Neuronal stem cell (in vitro differentiated cells): ENCODE data around the gene RFX1.

Experiments
- DNase-seq: peaks from one replicate; pipeline ENCODE4 v3.0.0-alpha.2; 2013; ENCODE audit warnings: low spot score
- H2AFZ ChIP-seq: one replicate; pipeline ENCODE4 v1.6.1; 2013; ENCODE audit warnings: mild to moderate bottlenecking, low read length, inconsistent platforms
- H2AK5ac ChIP-seq: 2 replicates; pipeline ENCODE4 v1.6.1; 2013; ENCODE audit warnings: low read depth, mild to moderate bottlenecking, inconsistent platforms, low read length, moderate library complexity, mixed read lengths
- H2BK120ac ChIP-seq: 2 replicates; pipeline ENCODE4 v1.6.1; 2013; ENCODE audit warnings: low read depth, mild to moderate bottlenecking, inconsistent platforms, low read length, moderate library complexity, mixed read lengths
- H2BK12ac ChIP-seq: one replicate; pipeline ENCODE4 v1.6.1; 2013; ENCODE audit warnings: low read length, inconsistent platforms
- H2BK15ac ChIP-seq: 2 replicates; pipeline ENCODE4 v1.6.1; 2013; ENCODE audit warnings: mild to moderate bottlenecking, low read length, inconsistent platforms, mixed read lengths
- H2BK5ac ChIP-seq: one replicate; pipeline ENCODE4 v1.6.1; 2013; ENCODE audit warnings: inconsistent platforms, mild to moderate bottlenecking, low read length, moderate library complexity
- H3K14ac ChIP-seq: one replicate; pipeline ENCODE4 v1.6.1; 2013; ENCODE audit warnings: low read length, inconsistent platforms
- H3K18ac ChIP-seq: 2 replicates; pipeline ENCODE4 v1.6.1; 2013; ENCODE audit warnings: low read length, inconsistent platforms
- H3K23ac ChIP-seq: 2 replicates; pipeline ENCODE4 v1.6.1; 2013; ENCODE audit warnings: low read depth, mild to moderate bottlenecking, mixed read lengths, low read length, inconsistent platforms; ENCODE audit not compliant: poor library complexity
- H3K27ac ChIP-seq: replicated peaks from 3 replicates; pipeline ENCODE4 v1.5.1; 2013; ENCODE audit warnings: low read length, inconsistent platforms
- H3K27me3 ChIP-seq, 3 experiments: 2 replicates each; pipeline ENCODE4 v1.6.1; 2013; ENCODE audit warnings: low read length in 3 of 3, mild to moderate bottlenecking in 2 of 3, inconsistent platforms in 1 of 3, low read depth in 1 of 3, mixed read lengths in 1 of 3, moderate library complexity in 1 of 3; ENCODE audit not compliant: control insufficient read depth in 3 of 3, insufficient read depth in 3 of 3
- H3K36me3 ChIP-seq, 2 donors: replicated peaks in 1 of 2; 2 replicates each; pipeline ENCODE4 v1.6.1; 2013; ENCODE audit warnings: low read length in 2 of 2; ENCODE audit not compliant: control insufficient read depth in 2 of 2, insufficient read depth in 2 of 2
- H3K4ac ChIP-seq: 2 replicates; pipeline ENCODE4 v1.6.1; 2013; ENCODE audit warnings: inconsistent platforms, mild to moderate bottlenecking, low read length, moderate library complexity
- H3K4me1 ChIP-seq, 2 donors: 1 replicate in 1 of 2; 2 replicates in 1 of 2; pipeline ENCODE4 v1.6.1; 2013; ENCODE audit warnings: low read length in 2 of 2, low read depth in 1 of 2; ENCODE audit not compliant: control insufficient read depth in 2 of 2, insufficient read depth in 1 of 2
- H3K4me2 ChIP-seq: one replicate; pipeline ENCODE4 v1.6.1; 2013; ENCODE audit warnings: mild to moderate bottlenecking, low read length, inconsistent platforms; ENCODE audit not compliant: insufficient read depth, poor library complexity, severe bottlenecking
- H3K4me3 ChIP-seq, 2 donors: 2 replicates each; pipeline ENCODE4 v1.5.1; 2013; ENCODE audit warnings: low read length in 2 of 2, mild to moderate bottlenecking in 2 of 2, inconsistent platforms in 1 of 2, moderate library complexity in 1 of 2
- H3K79me1 ChIP-seq: one replicate; pipeline ENCODE4 v1.6.1; 2013; ENCODE audit warnings: low read depth, mild to moderate bottlenecking, inconsistent platforms, low read length, moderate library complexity
- H3K9ac ChIP-seq: one replicate; pipeline ENCODE4 v1.6.1; 2013; ENCODE audit warnings: mild to moderate bottlenecking, low read depth, low read length, inconsistent platforms; ENCODE audit not compliant: poor library complexity
- H3K9me3 ChIP-seq, 2 donors: replicated peaks in 1 of 2; 2 replicates each; pipeline versions ENCODE3 to v1.6.1; 2013; ENCODE audit warnings: low read length in 2 of 2, mild to moderate bottlenecking in 2 of 2, inconsistent platforms in 1 of 2, low read depth in 1 of 2, mixed read lengths in 1 of 2, moderate library complexity in 1 of 2; ENCODE audit not compliant: control insufficient read depth in 2 of 2, insufficient read depth in 1 of 2
- H4K8ac ChIP-seq: one replicate; pipeline ENCODE4 v1.6.1; 2013; ENCODE audit warnings: low read depth, mild to moderate bottlenecking, inconsistent platforms, low read length, moderate library complexity
- H4K91ac ChIP-seq: one replicate; pipeline ENCODE4 v1.6.1; 2013; ENCODE audit warnings: low read length, low read depth, mild to moderate bottlenecking, inconsistent platforms; ENCODE audit not compliant: poor library complexity
- WGBS, 2 donors: extraction: QIAGEN DNeasy Blood & Tissue Kit; methylation state at CpG; one replicate each; pipeline ENCODE4 v1.1.7; 2013; ENCODE audit warnings: missing lambda C conversion rate in 2 of 2, mixed read lengths in 1 of 2; ENCODE audit not compliant: insufficient read length in 2 of 2, insufficient replicate concordance in 1 of 2; ENCODE audit errors: extremely low coverage in 2 of 2; 5-methylcytosine and 5-hydroxymethylcytosine counted together

RFX1 gene

DNA sequence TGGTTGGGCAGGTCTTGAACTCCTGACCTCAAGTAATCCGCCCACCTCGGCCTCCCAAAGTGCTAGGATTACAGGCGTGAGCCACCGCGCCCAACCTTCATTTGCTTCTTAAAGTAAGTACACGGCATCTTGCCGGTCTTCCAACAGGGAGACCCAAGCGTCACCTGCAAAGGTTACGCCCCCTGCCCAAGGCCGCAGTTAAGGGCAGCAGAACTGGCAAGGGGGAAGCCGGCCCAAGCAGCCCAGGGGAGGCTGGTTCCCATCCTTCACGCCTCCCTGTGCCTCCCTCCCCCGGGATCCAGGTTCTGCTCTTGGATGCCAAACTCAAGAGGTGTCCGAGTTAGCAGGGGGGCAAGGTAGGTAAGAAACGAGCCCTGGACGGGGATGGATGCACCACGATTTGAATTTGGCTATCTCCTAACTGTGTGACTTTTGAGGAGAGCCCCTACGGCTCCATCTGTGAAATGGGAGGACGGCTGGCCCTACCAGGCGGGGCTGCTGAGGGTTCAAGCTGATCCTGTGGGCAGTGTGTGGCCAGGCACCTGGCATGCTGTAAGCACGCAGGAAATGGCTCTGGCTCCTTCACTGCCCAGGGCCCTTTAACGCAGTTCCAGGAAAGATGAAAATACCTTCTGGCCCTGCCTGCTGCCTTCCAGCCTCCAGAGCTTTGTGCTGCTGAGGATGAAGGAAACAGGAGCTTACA, 9.0 kb downstream of the RFX1 start:
- DNase-seq, result no peak

DNA sequence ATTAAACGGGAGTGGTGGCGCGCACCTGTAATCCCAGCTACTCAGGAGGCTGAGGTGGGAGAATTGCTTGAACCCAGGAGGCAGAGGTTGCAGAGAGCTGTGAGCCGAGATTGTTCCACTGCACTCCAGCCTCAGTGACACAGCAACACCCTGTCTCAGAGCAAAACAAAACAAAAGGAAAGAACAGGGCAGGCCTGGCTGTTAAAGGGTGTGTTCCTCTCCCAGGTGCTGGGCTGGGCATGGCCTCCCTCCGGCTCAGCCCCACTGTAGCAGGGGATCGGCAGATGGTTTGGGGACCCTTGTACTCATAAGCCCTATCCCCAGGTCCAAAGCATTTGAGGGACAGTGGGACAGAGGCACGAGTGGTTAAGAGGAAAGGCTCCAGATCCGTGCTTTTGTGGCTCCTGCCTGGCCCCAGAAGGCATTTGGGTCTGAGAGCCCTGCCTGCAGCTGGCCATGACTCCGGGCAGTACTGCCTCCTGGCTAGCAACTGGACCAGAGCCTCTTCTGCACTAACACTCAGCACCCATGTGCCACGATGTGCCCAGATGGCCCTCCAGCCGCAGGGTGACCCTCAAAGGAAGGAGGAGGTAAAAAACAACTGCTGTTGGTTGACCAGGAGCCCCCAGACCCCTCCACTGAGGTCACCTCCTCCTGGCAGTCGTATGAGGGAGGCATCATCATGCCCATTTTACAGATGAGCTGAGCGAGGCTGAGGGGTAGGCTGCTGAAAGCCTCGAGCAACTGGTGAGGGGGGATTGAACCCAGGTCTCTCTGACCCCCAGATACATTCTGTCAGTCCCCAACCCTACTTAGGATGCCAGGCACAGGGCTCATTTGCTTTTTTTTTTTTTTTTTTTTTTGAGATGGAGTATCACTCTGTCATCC, 10.0 kb downstream of the RFX1 start:
- Histone ChIP-seq H4K8ac (no peak overlapping the region), H3K27ac (no peak overlapping the region), H3K18ac (no peak overlapping the region), H3K27me3 (no peaks in the 10 kb centered on the region), H2AK5ac (no peak overlapping the region), H3K4me2 (no peak overlapping the region), H4K91ac (no peak overlapping the region), H3K4ac (no peak overlapping the region), H2BK15ac (no peak overlapping the region), H3K9me3 (peaks cover 9 to 12% of the 10 kb centered on the region in 2 donors), H3K4me1 (no peaks in the 10 kb centered on the region), H3K14ac (peak overlapping the region; percentile 89), H2BK5ac (no peak overlapping the region), H3K4me3 (no peak overlapping the region), H3K36me3 (peaks cover 12 to 20% of the 10 kb centered on the region in 2 donors), H2BK12ac (no peak overlapping the region), H3K9ac (no peak overlapping the region), H3K23ac (no peak overlapping the region), H2BK120ac (no peak overlapping the region), H2AFZ (no peak overlapping the region), H3K79me1 (peaks cover 7% of the 10 kb centered on the region)
- no CpG with 5 or more reads among the region's 14 CpGs for WGBS, 2 donors
- DNase-seq, result no peak

More for the DNA sequence above, 9.0 kb downstream of the RFX1 start:
- Histone ChIP-seq H3K18ac (no peak overlapping the region), H3K4me3 (no peak overlapping the region), H4K8ac (no peak overlapping the region), H3K36me3 (peaks cover 9 to 17% of the 10 kb centered on the region in 2 donors), H2AFZ (no peak overlapping the region), H3K9me3 (peaks cover 9 to 12% of the 10 kb centered on the region in 2 donors), H3K4me1 (no peaks in the 10 kb centered on the region), H3K27me3 (no peaks in the 10 kb centered on the region), H2BK120ac (no peak overlapping the region), H2BK15ac (no peak overlapping the region), H2BK5ac (no peak overlapping the region), H3K4ac (no peak overlapping the region), H3K79me1 (peaks cover 7% of the 10 kb centered on the region), H3K14ac (peak overlapping the region; percentile 71), H3K9ac (no peak overlapping the region), H3K27ac (no peak overlapping the region), H3K4me2 (no peak overlapping the region), H3K23ac (peak overlapping the region; percentile 43), H4K91ac (no peak overlapping the region), H2AK5ac (peak overlapping the region; percentile 26), H2BK12ac (no peak overlapping the region)
- WGBS, 2 donors, result no CpG with 5 or more reads among the region's 22 CpGs

DNA sequence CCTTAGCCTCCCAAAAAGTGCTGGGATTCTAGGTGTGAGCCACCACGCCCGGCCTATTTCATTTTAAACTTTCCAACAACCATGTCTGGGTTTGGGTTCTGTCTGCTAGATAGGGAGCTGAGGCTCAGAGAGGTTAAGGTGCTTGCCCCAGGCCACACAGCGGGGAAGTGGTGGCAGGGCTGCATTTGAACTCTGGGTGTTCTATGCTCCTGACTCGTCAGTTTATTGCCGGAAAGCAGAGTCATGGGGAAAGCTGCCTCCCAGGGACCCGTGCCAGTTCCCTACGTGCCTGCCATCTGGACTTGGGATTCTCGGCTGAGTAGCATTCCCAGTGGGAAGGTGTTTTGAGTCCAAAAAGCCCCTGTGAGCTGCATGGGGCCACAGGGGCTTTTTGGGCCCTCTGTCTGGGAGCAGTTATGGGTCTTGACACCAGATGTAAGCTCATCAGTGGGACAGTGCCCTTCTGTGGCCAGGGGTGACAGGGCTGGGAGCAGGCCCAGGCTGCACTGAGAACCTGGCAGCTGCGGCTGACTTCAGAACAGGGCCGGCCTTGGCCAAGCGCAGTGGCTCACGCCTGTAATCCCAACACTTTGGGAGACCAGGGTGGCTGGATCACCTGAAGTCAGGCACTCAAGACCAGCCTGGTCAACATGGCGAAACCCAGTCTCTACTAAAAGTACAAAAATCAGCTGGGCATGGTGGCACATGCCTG, 10.9 kb downstream of the RFX1 start:
- peaks cover 9 to 12% of the 10 kb centered on the region in 2 donors for H3K9me3 ChIP-seq
- no CpG with 5 or more reads among the region's 13 CpGs for WGBS, 2 donors
- no peak overlapping the region for H3K4ac ChIP-seq
- H3K23ac ChIP-seq, result no peak overlapping the region
- no peak overlapping the region for H4K8ac ChIP-seq
- H3K79me1 ChIP-seq, result peaks cover 6% of the 10 kb centered on the region
- peak overlapping the region; percentile 53 for H2BK5ac ChIP-seq
- H3K18ac ChIP-seq, result no peak overlapping the region
- H2BK15ac ChIP-seq, result no peak overlapping the region
- H2BK120ac ChIP-seq, result no peak overlapping the region
- no peak overlapping the region for H3K9ac ChIP-seq
- no peak overlapping the region for H3K4me3 ChIP-seq
- no peak for DNase-seq
- no peaks in the 10 kb centered on the region for H3K27me3 ChIP-seq
- H2AK5ac ChIP-seq, result no peak overlapping the region
- no peak overlapping the region for H3K4me2 ChIP-seq
- H2AFZ ChIP-seq, result no peak overlapping the region
- H3K36me3 ChIP-seq, result peaks cover 14 to 24% of the 10 kb centered on the region in 2 donors
- H3K4me1 ChIP-seq, result no peaks in the 10 kb centered on the region
- no peak overlapping the region for H2BK12ac ChIP-seq
- no peak overlapping the region for H4K91ac ChIP-seq
- no peak overlapping the region for H3K14ac ChIP-seq
- H3K27ac ChIP-seq, result no peak overlapping the region
